Measurements from ENCODE around the gene DEFB113.

DEFB113 gene, protein sequence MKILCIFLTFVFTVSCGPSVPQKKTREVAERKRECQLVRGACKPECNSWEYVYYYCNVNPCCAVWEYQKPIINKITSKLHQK

DNA sequence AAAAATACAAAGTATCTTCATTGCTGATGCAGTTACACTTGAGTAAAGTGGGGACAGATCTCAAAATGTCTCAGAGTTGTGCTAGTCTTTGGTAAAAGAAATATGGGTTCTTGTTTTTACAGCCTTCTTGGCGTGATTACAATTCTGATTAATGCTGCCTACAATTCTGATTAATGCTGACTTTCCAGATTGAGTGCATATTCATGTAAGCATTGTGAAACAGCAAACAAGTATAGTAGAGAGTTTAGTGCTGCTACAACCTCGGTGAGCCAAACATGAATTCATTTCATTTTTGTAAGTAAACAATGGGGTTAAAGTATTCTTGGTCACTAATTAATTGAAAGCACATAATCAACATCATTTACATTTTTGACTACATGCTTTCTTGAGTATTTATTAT is at the start of gene DEFB113:
Gene DEFB113 (minus strand): TSS at position 21 of the 400 bp plus-strand sequence. CDS start 0 bp downstream, at position 21.
- Histone ChIP-seq H3K27me3 (ENCODE audit: insufficient read depth, low read length) (no peaks in the 10 kb centered on the region), H2AFZ (ENCODE audit: low read length, unreplicated experiment) (no peak within 1 kb of the TSS), H3K4me1 (ENCODE audit: control insufficient read depth, insufficient read depth, low read length, unreplicated experiment) (no peaks in the 10 kb centered on the region), H3K36me3 (ENCODE audit: insufficient read depth, low read length) (no peaks in the 10 kb centered on the region), H3K27ac (ENCODE audit: low read depth, low read length) (no peak within 1 kb of the TSS), H3K4me3 (ENCODE audit: low read depth, low read length) (no peak within 1 kb of the TSS), H3K79me2 (ENCODE audit: control insufficient read depth, insufficient read depth, low read length, unreplicated experiment) (no peaks in the 10 kb centered on the region)

DNA sequence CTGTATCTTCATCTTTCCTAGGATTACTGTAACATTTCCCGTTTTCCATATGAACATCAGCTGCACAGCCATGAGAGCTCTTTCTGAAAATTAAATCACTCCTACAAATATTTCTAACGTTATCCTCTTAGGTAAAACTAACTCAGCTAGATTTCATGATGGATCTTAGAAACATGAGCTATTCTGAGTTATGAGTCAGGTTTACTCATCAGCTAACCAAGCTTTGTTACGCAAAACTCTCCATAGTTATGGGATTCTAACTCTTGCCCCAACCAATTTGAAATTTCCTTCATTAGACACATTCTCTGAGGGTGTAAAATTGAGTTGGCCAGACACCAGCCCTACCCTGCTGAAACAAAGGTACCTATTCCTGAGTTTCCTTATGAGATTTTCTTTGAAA is 38.4 kb upstream of the DEFB113 start:
- Histone ChIP-seq H3K79me2 (ENCODE audit: control insufficient read depth, insufficient read depth, low read length, unreplicated experiment) (no peaks in the 10 kb centered on the region), H3K27me3 (ENCODE audit: insufficient read depth, low read length) (no peaks in the 10 kb centered on the region), H3K27ac (ENCODE audit: low read depth, low read length) (no peak overlapping the region), H3K4me1 (ENCODE audit: control insufficient read depth, insufficient read depth, low read length, unreplicated experiment) (no peaks in the 10 kb centered on the region), H3K4me3 (ENCODE audit: low read depth, low read length) (no peak overlapping the region), H2AFZ (ENCODE audit: low read length, unreplicated experiment) (no peak overlapping the region), H3K36me3 (ENCODE audit: insufficient read depth, low read length) (no peaks in the 10 kb centered on the region)

DNA sequence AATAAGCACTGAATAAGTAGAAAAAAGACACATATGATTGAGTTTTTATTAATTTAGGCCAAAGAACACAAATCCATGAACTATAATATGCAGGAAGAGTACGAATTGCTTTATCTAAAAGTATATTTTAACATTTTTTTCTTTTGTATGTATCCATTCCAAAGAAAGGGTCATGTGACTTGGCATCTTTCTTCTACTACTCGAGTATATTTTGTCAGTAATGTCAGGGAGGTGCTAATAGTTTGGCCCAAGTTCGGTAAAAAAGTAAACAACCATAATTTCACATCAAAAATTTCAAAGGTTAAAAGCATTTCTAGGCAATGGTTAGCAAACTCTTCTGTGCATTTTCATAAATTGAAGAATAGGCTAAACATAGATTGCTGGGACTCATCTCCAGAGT is 33.7 kb upstream of the DEFB113 start:
- H3K79me2 ChIP-seq (ENCODE audit: control insufficient read depth, insufficient read depth, low read length, unreplicated experiment): no peaks in the 10 kb centered on the region
- no peaks in the 10 kb centered on the region for H3K27me3 ChIP-seq (ENCODE audit: insufficient read depth, low read length)
- H2AFZ ChIP-seq (ENCODE audit: low read length, unreplicated experiment): no peak overlapping the region
- no peaks in the 10 kb centered on the region for H3K36me3 ChIP-seq (ENCODE audit: insufficient read depth, low read length)
- H3K4me3 ChIP-seq (ENCODE audit: low read depth, low read length): no peak overlapping the region
- H3K4me1 ChIP-seq (ENCODE audit: control insufficient read depth, insufficient read depth, low read length, unreplicated experiment): no peaks in the 10 kb centered on the region
- H3K27ac ChIP-seq (ENCODE audit: low read depth, low read length): no peak overlapping the region

DNA sequence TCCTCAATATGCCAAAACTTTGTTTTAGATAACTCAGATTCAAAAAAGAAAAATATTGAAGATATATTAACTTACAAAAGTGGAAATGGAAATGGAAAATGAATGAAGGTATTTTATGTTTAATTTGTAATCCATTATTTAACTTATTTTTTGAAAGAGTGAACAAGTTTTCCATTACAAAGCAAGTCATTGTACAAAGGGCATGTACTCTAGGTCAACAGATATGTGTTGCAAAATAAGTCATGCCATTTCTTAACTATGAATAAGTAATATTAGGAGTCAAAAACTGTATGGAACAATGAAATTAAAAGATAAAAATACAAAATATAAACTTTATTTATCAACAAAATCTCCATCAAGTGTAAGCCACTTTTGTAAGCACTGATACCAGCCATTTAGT is 25.9 kb upstream of the DEFB113 start:
- Histone ChIP-seq H3K4me3 (ENCODE audit: low read depth, low read length) (no peak overlapping the region), H3K79me2 (ENCODE audit: control insufficient read depth, insufficient read depth, low read length, unreplicated experiment) (no peaks in the 10 kb centered on the region), H3K4me1 (ENCODE audit: control insufficient read depth, insufficient read depth, low read length, unreplicated experiment) (no peaks in the 10 kb centered on the region), H3K36me3 (ENCODE audit: insufficient read depth, low read length) (no peaks in the 10 kb centered on the region), H2AFZ (ENCODE audit: low read length, unreplicated experiment) (no peak overlapping the region), H3K27me3 (ENCODE audit: insufficient read depth, low read length) (no peaks in the 10 kb centered on the region), H3K27ac (ENCODE audit: low read depth, low read length) (no peak overlapping the region)

DNA sequence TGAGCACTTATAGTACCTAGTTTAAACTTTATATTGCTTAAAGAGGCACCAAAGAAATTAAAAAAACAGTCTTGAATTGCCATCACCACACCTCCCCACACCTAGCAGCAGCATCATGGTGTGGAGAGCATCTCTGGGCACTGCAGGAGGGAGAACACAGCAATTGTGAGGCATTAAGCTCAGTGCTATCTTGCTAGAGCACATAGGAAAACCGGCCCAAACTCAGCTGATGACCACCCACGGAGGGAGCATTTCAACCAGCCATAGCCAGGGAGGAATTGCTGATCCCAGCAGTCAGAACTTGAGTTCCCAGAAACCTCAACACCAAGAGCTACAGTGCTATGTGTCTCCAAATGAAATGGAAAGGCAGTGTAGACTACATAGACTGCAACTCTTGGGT is 19.5 kb upstream of the DEFB113 start:
- H3K27me3 ChIP-seq (ENCODE audit: insufficient read depth, low read length): no peaks in the 10 kb centered on the region
- H3K4me3 ChIP-seq (ENCODE audit: low read depth, low read length): no peak overlapping the region
- no peaks in the 10 kb centered on the region for H3K79me2 ChIP-seq (ENCODE audit: control insufficient read depth, insufficient read depth, low read length, unreplicated experiment)
- no peaks in the 10 kb centered on the region for H3K4me1 ChIP-seq (ENCODE audit: control insufficient read depth, insufficient read depth, low read length, unreplicated experiment)
- no peak overlapping the region for H2AFZ ChIP-seq (ENCODE audit: low read length, unreplicated experiment)
- no peak overlapping the region for H3K27ac ChIP-seq (ENCODE audit: low read depth, low read length)
- no peaks in the 10 kb centered on the region for H3K36me3 ChIP-seq (ENCODE audit: insufficient read depth, low read length)

DNA sequence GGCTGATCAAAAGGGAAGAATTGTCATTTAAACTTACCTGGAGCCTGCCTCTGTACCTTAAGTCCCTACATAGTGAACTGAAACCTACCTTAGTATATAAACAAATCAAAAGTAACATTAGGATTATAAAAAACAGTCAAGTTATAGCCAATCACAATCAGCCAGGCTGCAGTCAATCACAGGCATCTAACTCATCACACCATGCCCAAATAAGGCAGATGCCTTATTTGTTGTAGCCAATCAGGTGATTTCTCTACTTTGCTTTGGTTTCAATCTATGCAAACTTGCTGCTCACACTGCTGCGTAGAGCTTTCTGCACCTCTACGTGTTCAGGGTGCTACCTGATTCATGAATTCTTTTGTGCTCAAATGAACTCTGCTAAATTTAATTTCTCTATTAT is 18.3 kb upstream of the DEFB113 start:
- no peaks in the 10 kb centered on the region for H3K36me3 ChIP-seq (ENCODE audit: insufficient read depth, low read length)
- H3K4me1 ChIP-seq (ENCODE audit: control insufficient read depth, insufficient read depth, low read length, unreplicated experiment): no peaks in the 10 kb centered on the region
- no peaks in the 10 kb centered on the region for H3K27me3 ChIP-seq (ENCODE audit: insufficient read depth, low read length)
- H3K27ac ChIP-seq (ENCODE audit: low read depth, low read length): no peak overlapping the region
- H2AFZ ChIP-seq (ENCODE audit: low read length, unreplicated experiment): no peak overlapping the region
- no peak overlapping the region for H3K4me3 ChIP-seq (ENCODE audit: low read depth, low read length)
- no peaks in the 10 kb centered on the region for H3K79me2 ChIP-seq (ENCODE audit: control insufficient read depth, insufficient read depth, low read length, unreplicated experiment)

DNA sequence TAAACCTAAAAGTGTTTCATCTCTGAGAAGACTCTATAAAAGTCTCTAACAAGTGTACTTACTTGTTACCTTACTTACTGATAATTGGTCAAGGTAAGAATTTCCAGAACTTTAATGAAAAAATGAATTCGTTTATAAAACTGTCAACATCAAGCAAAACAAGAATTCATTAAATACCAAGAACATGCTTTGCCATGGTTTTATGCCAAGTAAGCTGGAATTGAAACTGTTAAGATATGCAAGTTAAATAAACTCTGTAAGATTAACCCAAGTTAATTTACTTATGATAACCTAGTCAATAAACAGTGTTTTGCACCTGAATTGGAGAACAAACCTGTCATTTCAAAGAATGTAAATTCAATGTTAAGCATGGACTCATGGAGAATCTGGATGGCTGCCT is 17.1 kb upstream of the DEFB113 start:
- no peak overlapping the region for H2AFZ ChIP-seq (ENCODE audit: low read length, unreplicated experiment)
- no peaks in the 10 kb centered on the region for H3K4me1 ChIP-seq (ENCODE audit: control insufficient read depth, insufficient read depth, low read length, unreplicated experiment)
- H3K79me2 ChIP-seq (ENCODE audit: control insufficient read depth, insufficient read depth, low read length, unreplicated experiment): no peaks in the 10 kb centered on the region
- H3K27ac ChIP-seq (ENCODE audit: low read depth, low read length): no peak overlapping the region
- H3K4me3 ChIP-seq (ENCODE audit: low read depth, low read length): no peak overlapping the region
- H3K27me3 ChIP-seq (ENCODE audit: insufficient read depth, low read length): no peaks in the 10 kb centered on the region
- H3K36me3 ChIP-seq (ENCODE audit: insufficient read depth, low read length): no peaks in the 10 kb centered on the region

DNA sequence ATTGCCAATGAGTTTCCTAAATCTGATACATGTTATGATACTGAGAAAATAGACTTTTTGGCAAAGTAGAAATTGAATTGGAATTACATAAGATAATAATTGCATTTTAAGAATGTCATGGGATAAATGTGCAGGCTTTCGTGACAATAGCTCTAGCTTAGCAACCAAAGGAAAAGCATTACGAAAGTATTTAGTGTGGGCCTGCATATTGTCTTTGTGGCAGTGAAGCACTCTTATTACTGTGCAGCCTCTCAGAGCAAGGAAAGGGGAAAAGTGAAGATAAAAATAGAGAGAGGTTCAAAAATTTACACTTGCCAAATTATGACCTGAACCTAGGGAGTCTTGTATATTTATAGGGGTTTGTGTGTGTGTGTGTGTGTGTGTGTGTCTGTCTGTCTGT is 12.6 kb upstream of the DEFB113 start:
- no peak overlapping the region for H2AFZ ChIP-seq (ENCODE audit: low read length, unreplicated experiment)
- H3K4me3 ChIP-seq (ENCODE audit: low read depth, low read length): no peak overlapping the region
- no peaks in the 10 kb centered on the region for H3K36me3 ChIP-seq (ENCODE audit: insufficient read depth, low read length)
- no peaks in the 10 kb centered on the region for H3K4me1 ChIP-seq (ENCODE audit: control insufficient read depth, insufficient read depth, low read length, unreplicated experiment)
- H3K27ac ChIP-seq (ENCODE audit: low read depth, low read length): no peak overlapping the region
- H3K27me3 ChIP-seq (ENCODE audit: insufficient read depth, low read length): no peaks in the 10 kb centered on the region
- no peaks in the 10 kb centered on the region for H3K79me2 ChIP-seq (ENCODE audit: control insufficient read depth, insufficient read depth, low read length, unreplicated experiment)

DNA sequence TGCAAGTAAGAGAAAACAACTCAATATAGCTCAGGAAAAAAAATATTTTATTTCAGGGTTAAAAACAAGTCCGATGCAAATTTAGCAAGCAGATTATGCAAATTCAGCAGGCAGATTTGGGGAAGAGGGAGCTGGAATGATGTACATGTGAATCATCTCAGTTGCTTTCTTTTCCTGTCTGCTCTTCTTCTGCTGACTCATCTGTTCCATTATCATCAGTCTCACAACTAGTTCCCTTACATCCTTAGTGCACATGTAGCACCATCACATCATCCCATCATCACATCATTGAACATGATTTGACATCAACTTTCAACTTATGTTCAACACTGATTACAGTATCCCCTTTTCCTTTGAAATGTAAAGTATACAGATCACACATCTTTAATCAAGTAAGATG is 11.5 kb upstream of the DEFB113 start:
- Histone ChIP-seq H3K79me2 (ENCODE audit: control insufficient read depth, insufficient read depth, low read length, unreplicated experiment) (no peaks in the 10 kb centered on the region), H3K27ac (ENCODE audit: low read depth, low read length) (no peak overlapping the region), H3K4me1 (ENCODE audit: control insufficient read depth, insufficient read depth, low read length, unreplicated experiment) (no peaks in the 10 kb centered on the region), H2AFZ (ENCODE audit: low read length, unreplicated experiment) (no peak overlapping the region), H3K4me3 (ENCODE audit: low read depth, low read length) (no peak overlapping the region), H3K27me3 (ENCODE audit: insufficient read depth, low read length) (no peaks in the 10 kb centered on the region), H3K36me3 (ENCODE audit: insufficient read depth, low read length) (no peaks in the 10 kb centered on the region)

DNA sequence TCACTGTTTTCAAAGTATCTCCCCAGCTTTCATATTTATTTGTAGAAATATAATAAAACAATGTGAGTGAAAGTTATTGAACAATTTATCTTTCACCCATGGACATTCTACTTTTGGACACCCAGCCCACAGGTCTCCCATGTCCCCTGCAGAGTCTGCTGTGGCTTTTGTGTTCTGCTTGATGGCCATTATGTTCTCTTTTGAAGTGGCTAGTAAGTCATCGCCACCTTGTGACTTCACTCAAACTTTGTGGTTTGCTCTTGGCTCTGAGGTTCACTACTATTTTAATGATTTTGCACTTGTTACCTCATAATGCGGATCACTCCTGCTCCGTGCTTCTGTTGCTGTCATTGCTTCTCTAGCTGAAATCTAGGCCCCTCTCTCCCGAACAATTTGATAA is 10.2 kb upstream of the DEFB113 start:
- no peaks in the 10 kb centered on the region for H3K4me1 ChIP-seq (ENCODE audit: control insufficient read depth, insufficient read depth, low read length, unreplicated experiment)
- no peaks in the 10 kb centered on the region for H3K36me3 ChIP-seq (ENCODE audit: insufficient read depth, low read length)
- no peak overlapping the region for H2AFZ ChIP-seq (ENCODE audit: low read length, unreplicated experiment)
- no peaks in the 10 kb centered on the region for H3K79me2 ChIP-seq (ENCODE audit: control insufficient read depth, insufficient read depth, low read length, unreplicated experiment)
- H3K27ac ChIP-seq (ENCODE audit: low read depth, low read length): no peak overlapping the region
- no peaks in the 10 kb centered on the region for H3K27me3 ChIP-seq (ENCODE audit: insufficient read depth, low read length)
- H3K4me3 ChIP-seq (ENCODE audit: low read depth, low read length): no peak overlapping the region

DNA sequence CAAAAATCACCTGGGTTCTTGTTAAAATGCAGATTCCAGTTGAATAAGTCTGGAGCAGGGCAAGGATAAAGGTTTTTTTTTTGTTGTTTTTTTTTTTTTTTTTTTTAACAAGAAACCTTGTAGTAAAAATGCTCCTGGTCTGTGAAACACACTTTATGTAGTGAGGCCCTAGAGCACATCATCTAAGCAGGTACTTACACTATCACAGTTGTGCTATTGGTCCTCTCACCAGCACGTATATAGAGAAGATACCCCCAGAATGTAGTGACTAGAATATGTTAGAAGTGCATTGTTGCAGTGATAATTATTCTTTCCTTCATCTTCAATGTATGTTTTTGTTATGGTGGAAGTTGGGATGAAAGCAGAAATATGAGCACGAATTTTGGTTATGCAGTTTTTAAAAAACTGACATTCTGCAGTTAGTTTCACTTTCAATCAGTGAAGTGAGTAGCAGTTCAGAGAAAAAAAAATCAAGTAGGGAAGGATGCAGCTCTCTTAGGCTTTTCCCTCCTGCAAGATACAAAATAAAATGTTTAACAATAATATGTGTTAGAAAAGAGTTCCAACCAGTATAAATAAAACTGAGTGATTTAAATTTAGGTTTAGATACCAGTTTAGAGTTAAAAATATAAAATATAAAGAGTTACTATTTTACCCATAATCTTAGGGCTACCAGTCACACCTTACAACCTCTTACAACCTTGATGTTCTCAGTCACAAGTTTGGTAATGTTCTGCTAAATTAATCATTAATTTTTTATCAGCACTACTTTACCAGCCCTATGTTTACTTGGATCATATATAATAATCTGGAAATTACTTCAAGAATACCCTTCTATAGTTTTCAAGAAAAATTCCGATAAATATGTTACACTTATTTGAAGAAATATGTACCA is 9.2 kb upstream of the DEFB113 start:
- no peaks in the 10 kb centered on the region for H3K36me3 ChIP-seq (ENCODE audit: insufficient read depth, low read length)
- peak overlapping the region; percentile 69 for H3K4me3 ChIP-seq (ENCODE audit: low read depth, low read length)
- peak overlapping the region; percentile 59 for H2AFZ ChIP-seq (ENCODE audit: low read length, unreplicated experiment)
- no peaks in the 10 kb centered on the region for H3K4me1 ChIP-seq (ENCODE audit: control insufficient read depth, insufficient read depth, low read length, unreplicated experiment)
- no peak overlapping the region for H3K27ac ChIP-seq (ENCODE audit: low read depth, low read length)
- no peaks in the 10 kb centered on the region for H3K27me3 ChIP-seq (ENCODE audit: insufficient read depth, low read length)
- no peaks in the 10 kb centered on the region for H3K79me2 ChIP-seq (ENCODE audit: control insufficient read depth, insufficient read depth, low read length, unreplicated experiment)

Measured in ACC112 (cell line).